Activated CD4-positive, alpha-beta T cell treated with anti-CD3 and anti-CD28 coated beads for 36 hours (primary cell): ENCODE results near the gene MAP2K4. TPM values are rescaled to one million over a fixed set of nuclear protein-coding genes. Genes with fewer than 3 reads are reported as not detected.

Experiments
- ATAC-seq: fragments of 200-7000 bp; cut with Tn5 transposase; one replicate; pipeline ENCODE4 v1.10.0; 2021; ENCODE audit warnings: mild to moderate bottlenecking, moderate library complexity
- CTCF ChIA-PET: fragments of 350-600 bp; sonication (Branson Sonifier 250); formaldehyde crosslinking; loops from one replicate; lab custom pipeline; 2021; ENCODE audit warnings: antibody characterized with exemption; lab: Charles Lee
- POLR2A ChIA-PET: fragments of 350-600 bp; sonication (Branson Sonifier 250); formaldehyde crosslinking; loops from one replicate; lab custom pipeline; 2021; ENCODE audit warnings: antibody characterized with exemption, inconsistent platforms; lab: Charles Lee
- DNase-seq: peaks from one replicate; pipeline ENCODE4 v3.0.0-alpha.2; 2020
- H3K27ac Mint-ChIP-seq: one replicate; pipeline ENCODE4 v1.8.0; 2021; ENCODE audit warnings: mixed read lengths
- H3K27me3 Mint-ChIP-seq: one replicate; pipeline ENCODE4 v1.8.0; 2021; ENCODE audit warnings: mixed read lengths
- H3K36me3 Mint-ChIP-seq: one replicate; pipeline ENCODE4 v1.8.0; 2021; ENCODE audit warnings: low read depth, mixed read lengths
- H3K4me1 Mint-ChIP-seq: one replicate; pipeline ENCODE4 v1.8.0; 2021; ENCODE audit warnings: mixed read lengths
- H3K4me3 Mint-ChIP-seq: one replicate; pipeline ENCODE4 v1.8.0; 2021; ENCODE audit warnings: mild to moderate bottlenecking, moderate library complexity, mixed read lengths
- H3K9me3 Mint-ChIP-seq: one replicate; pipeline ENCODE4 v1.8.0; 2021; ENCODE audit warnings: low read depth, mixed read lengths
- intact Hi-C, 2 experiments: fragments of 100-400 bp; cut with DNase I in 1 of 2; cut with micrococcal nuclease in 1 of 2; formaldehyde crosslinking; loops; one replicate each; pipeline versions ENCODE4 v1.14.2 to v1.15.1; 2022 to 2024; cut with DNase I, micrococcal nuclease
- total RNA-seq, 2 experiments: library from RNA; stranded (reverse); gene quantifications; one replicate each; pipeline ENCODE4 v1.2.3, GENCODE V29; 2021

MAP2K4 gene
- total RNA-seq, 2 experiments from 2014 or later, result 30.1 to 36.2 TPM

DNA sequence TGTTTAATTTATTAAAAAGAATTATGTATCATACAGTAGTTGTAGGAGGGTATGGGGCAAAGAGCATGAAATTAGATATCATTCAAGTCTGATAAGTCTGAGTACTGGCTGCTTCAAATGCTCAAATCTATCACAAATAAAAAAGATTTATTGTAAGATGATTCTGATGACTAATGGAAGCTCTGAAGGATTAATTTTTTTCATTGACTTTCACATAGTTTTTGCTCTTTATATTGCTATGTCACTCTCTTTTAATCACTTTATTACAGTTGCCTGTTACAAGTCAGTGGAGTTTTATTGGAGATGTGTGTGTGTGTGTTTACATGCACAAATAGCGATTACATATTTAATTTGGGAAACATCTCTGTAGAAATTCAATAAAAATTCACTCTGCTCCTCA is 15.0 kb downstream of the MAP2K4 start:
- POLR2A ChIA-PET, result no interaction called here
- CTCF ChIA-PET, result no interaction called here
- Mint-ChIP-seq H3K4me3 (no peak overlapping the region), H3K9me3 (no peaks in the 10 kb centered on the region), H3K36me3 (peaks cover 8% of the 10 kb centered on the region), H3K27ac (no peak overlapping the region), H3K27me3 (no peaks in the 10 kb centered on the region), H3K4me1 (peaks cover 43% of the 10 kb centered on the region)
- DNase-seq (no peak), ATAC-seq (no peak)
- intact Hi-C loops, result no loop called here

GRCh38 chr17:12037970-12038369 is 17.3 kb downstream of the MAP2K4 start:
- Mint-ChIP-seq H3K36me3 (peaks cover 8% of the 10 kb centered on the region), H3K9me3 (no peaks in the 10 kb centered on the region), H3K27ac (no peak overlapping the region), H3K4me3 (no peak overlapping the region), H3K27me3 (no peaks in the 10 kb centered on the region), H3K4me1 (peaks cover 43% of the 10 kb centered on the region)
- intact Hi-C loops, result no loop called here
- DNase-seq (no peak), ATAC-seq (no peak)
- ChIA-PET CTCF (interaction anchor here (0.7 to 2.0 kb wide), 4 partner anchors 8 to 46 kb away, joined by 3 to 7 read pairs (median 3); partner anchors contain the start of gene ZNF18), POLR2A (no interaction called here)

DNA sequence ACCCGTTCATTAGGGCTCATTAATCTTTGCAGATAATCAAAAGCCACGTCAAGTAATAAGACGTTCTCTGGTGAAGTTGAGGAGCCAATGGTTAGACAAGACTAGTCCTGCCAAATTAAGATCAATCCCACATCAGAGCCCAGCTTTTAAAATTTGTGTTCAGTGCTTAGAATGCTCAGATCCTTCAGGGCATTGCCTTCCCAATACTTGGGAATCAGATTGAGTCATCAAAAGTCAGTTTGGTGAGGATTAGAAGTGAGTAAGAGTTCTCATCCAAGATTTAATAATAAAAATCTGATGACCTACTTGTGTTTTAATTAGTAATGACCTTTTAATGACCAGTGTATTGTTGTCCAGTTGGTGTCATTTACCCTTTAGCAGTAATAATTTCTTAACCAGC is 19.8 kb downstream of the MAP2K4 start:
- ATAC-seq (no peak), DNase-seq (no peak)
- ChIA-PET POLR2A (no interaction called here), CTCF (interaction anchor here (0.6 kb wide), 1 partner anchor 43 kb away, joined by 4 read pairs; the partner anchor contains the start of gene ZNF18)
- intact Hi-C loops, result no loop called here
- H3K27ac Mint-ChIP-seq, result no peak overlapping the region
- H3K9me3 Mint-ChIP-seq, result no peaks in the 10 kb centered on the region
- peaks cover 2% of the 10 kb centered on the region for H3K36me3 Mint-ChIP-seq
- no peak overlapping the region for H3K4me3 Mint-ChIP-seq
- no peaks in the 10 kb centered on the region for H3K27me3 Mint-ChIP-seq
- peaks cover 50% of the 10 kb centered on the region for H3K4me1 Mint-ChIP-seq

DNA sequence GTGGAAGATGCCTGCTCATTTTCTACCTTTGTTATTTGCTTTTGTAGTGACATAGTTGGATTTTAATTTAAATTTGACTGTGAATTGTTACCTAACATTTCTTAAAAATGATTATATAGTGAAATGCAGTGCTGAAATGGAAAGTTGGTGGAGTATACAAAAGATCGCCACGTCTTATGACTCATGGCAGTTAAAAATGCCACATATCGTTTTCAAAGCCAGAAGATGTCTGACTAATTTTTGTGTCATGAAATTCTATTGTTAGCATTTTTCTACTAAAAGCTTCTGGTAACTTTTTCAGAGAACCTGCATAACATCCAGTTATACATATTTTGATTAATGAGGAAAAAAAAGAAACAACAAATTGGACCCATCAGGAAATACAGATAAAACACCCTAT is 20.6 kb downstream of the MAP2K4 start:
- DNase-seq (peak; percentile 11), ATAC-seq (peak; percentile 70)
- POLR2A ChIA-PET, result no interaction called here
- no peak overlapping the region for H3K4me3 Mint-ChIP-seq
- no peaks in the 10 kb centered on the region for H3K27me3 Mint-ChIP-seq
- peak overlapping the region; percentile 43 for H3K27ac Mint-ChIP-seq
- peaks cover 2% of the 10 kb centered on the region for H3K36me3 Mint-ChIP-seq
- H3K4me1 Mint-ChIP-seq, result peaks cover 54% of the 10 kb centered on the region
- intact Hi-C loops, result no loop called here
- CTCF ChIA-PET, result interaction anchor here (1.0 kb wide), 2 partner anchors 11 kb away, joined by 4 read pairs; no protein-coding TSS in a partner anchor
- no peaks in the 10 kb centered on the region for H3K9me3 Mint-ChIP-seq

GRCh38 chr17:12043702-12044101 is 23.0 kb downstream of the MAP2K4 start:
- DNase-seq, result no peak
- peaks cover 57% of the 10 kb centered on the region for H3K4me1 Mint-ChIP-seq

GRCh38 chr17:12046786-12047185 is 26.1 kb downstream of the MAP2K4 start:
- intact Hi-C loops, result no loop called here
- DNase-seq (no peak), ATAC-seq (no peak)
- Mint-ChIP-seq H3K4me3 (no peak overlapping the region), H3K36me3 (no peaks in the 10 kb centered on the region), H3K27ac (no peak overlapping the region), H3K9me3 (no peaks in the 10 kb centered on the region), H3K27me3 (no peaks in the 10 kb centered on the region), H3K4me1 (peaks cover 64% of the 10 kb centered on the region)
- ChIA-PET POLR2A (interaction anchor here (1.5 kb wide), 1 partner anchor 50 kb away, joined by 3 read pairs; the partner anchor contains the start of gene ZNF18), CTCF (no interaction called here)

More at GRCh38 chr17:12043702-12044101, 23.0 kb downstream of the MAP2K4 start:
- POLR2A ChIA-PET, result no interaction called here
- Mint-ChIP-seq H3K36me3 (no peaks in the 10 kb centered on the region), H3K27me3 (no peaks in the 10 kb centered on the region), H3K9me3 (no peaks in the 10 kb centered on the region), H3K27ac (no peak overlapping the region), H3K4me3 (no peak overlapping the region)
- intact Hi-C loops, result no loop called here
- CTCF ChIA-PET, result no interaction called here
- ATAC-seq, result no peak

DNA sequence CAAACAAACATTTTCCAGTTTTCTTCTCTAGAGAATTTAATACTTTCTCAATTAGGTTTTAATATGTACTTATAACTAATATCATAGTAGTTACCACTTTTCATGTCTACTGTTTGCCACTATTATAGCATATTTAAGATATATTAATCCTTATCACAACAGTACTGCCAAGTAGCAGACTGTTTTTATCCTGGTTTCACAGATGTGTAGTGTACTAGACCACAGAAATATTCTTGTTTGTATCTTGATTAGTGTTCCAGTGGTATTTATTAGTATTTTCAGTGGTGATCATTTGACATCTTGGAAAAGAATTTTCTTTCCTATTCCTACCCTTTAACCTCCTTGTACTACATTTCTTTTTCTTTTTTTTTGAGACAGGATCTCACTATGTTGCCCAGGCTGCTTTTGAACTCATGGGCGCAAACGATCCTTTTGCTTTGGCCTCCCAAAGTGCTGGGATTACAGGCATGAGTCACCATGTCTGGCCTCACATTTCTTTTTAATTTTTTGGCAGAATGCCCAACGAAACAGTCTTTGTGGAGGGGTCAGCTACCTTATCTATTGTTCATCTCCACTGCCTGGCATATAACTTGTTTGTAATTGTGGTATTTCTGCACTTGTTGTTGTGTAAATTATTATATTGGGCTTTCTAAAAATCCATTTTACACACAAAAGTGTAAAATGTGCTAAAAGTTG is 27.2 kb downstream of the MAP2K4 start:
- Mint-ChIP-seq H3K4me3 (no peak overlapping the region), H3K27ac (no peak overlapping the region), H3K36me3 (no peaks in the 10 kb centered on the region), H3K4me1 (peaks cover 70% of the 10 kb centered on the region), H3K9me3 (no peaks in the 10 kb centered on the region), H3K27me3 (no peaks in the 10 kb centered on the region)
- ChIA-PET CTCF (interaction anchor here (1.8 kb wide), 1 partner anchor 10 kb away, joined by 7 read pairs; no protein-coding TSS in a partner anchor), POLR2A (no interaction called here)
- intact Hi-C loops, result no loop called here
- ATAC-seq (no peak), DNase-seq (no peak)

DNA sequence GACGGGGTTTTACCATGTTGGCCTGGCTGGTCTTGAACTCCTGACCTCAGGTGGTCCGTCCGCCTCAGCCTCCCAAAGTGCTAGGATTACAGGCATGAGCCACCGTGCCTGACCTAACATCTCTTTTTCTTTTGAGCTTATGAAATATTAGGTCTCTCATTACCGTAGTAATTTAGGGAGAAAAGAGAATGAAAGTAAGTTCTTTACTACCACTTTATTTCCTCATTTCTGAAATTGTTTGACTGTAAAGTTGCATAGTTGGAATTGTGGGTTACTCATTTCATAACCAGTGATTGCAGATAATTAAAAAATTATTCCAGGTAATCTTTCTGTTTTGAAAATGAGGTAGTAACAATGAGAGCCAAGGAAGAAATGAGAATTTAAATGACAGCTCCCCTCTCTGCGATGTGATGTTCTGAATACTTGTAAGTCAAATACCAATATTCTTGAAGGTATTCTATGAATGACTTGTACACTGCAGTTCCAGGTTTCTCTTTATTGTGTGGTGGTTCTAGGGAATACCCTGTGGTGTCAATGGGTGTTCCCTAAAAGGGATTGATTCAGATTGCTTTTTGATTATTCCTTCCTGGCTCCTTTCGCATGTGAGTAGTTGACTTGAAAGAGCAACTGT is 28.3 kb downstream of the MAP2K4 start:
- POLR2A ChIA-PET, result no interaction called here
- no peak for ATAC-seq

GRCh38 chr17:12050646-12051225 is 30.1 kb downstream of the MAP2K4 start:
- DNase-seq (no peak), ATAC-seq (no peak)
- H3K36me3 Mint-ChIP-seq, result no peaks in the 10 kb centered on the region
- no peaks in the 10 kb centered on the region for H3K9me3 Mint-ChIP-seq
- intact Hi-C loops, result no loop called here
- H3K27me3 Mint-ChIP-seq, result no peaks in the 10 kb centered on the region
- H3K4me3 Mint-ChIP-seq, result no peak overlapping the region
- CTCF ChIA-PET, result no interaction called here
- H3K4me1 Mint-ChIP-seq, result peaks cover 73% of the 10 kb centered on the region
- POLR2A ChIA-PET, result no interaction called here
- no peak overlapping the region for H3K27ac Mint-ChIP-seq

More for the DNA sequence above, 28.3 kb downstream of the MAP2K4 start:
- CTCF ChIA-PET, result interaction anchor here (1.8 kb wide), 1 partner anchor 11 kb away, joined by 7 read pairs; no protein-coding TSS in a partner anchor
- intact Hi-C loops, result no loop called here
- Mint-ChIP-seq H3K4me3 (no peak overlapping the region), H3K36me3 (no peaks in the 10 kb centered on the region), H3K27ac (no peak overlapping the region), H3K4me1 (peaks cover 74% of the 10 kb centered on the region), H3K9me3 (no peaks in the 10 kb centered on the region), H3K27me3 (no peaks in the 10 kb centered on the region)
- DNase-seq, result no peak

GRCh38 chr17:12053552-12053951 is 32.9 kb downstream of the MAP2K4 start:
- H3K4me3 Mint-ChIP-seq, result peak overlapping the region; percentile 26
- CTCF ChIA-PET, result no interaction called here

DNA sequence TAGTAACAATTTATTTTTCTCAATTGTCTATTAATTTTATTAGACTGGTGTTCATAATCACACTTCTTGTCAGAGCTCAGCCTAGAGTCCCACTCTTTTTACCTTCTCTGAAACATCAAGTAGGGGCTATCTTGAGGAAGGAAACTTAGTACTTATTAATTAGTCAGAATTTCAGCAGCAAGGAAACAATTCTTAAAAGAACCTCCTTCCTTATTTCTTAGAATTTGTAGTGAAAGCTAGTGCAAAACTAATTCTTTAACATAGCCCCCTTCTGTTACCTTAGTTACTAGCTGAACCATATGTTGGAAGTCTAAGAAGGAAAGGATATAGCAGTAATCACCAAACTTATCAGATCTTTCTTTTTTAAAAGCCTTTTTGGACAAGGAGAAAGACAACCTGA is 35.2 kb downstream of the MAP2K4 start:
- ATAC-seq (no peak), DNase-seq (no peak)
- POLR2A ChIA-PET, result no interaction called here

More at GRCh38 chr17:12053552-12053951, 32.9 kb downstream of the MAP2K4 start:
- Mint-ChIP-seq H3K36me3 (peaks cover 1% of the 10 kb centered on the region), H3K4me1 (peaks cover 73% of the 10 kb centered on the region), H3K27ac (peak overlapping the region; percentile 27), H3K27me3 (no peaks in the 10 kb centered on the region), H3K9me3 (no peaks in the 10 kb centered on the region)
- no peak for DNase-seq
- intact Hi-C loops, result no loop called here
- POLR2A ChIA-PET, result no interaction called here
- peak; percentile 26 for ATAC-seq

More for the DNA sequence above, 35.2 kb downstream of the MAP2K4 start:
- Mint-ChIP-seq H3K27me3 (no peaks in the 10 kb centered on the region), H3K27ac (no peak overlapping the region), H3K4me1 (peaks cover 54% of the 10 kb centered on the region), H3K4me3 (no peak overlapping the region), H3K36me3 (peaks cover 10% of the 10 kb centered on the region), H3K9me3 (no peaks in the 10 kb centered on the region)
- CTCF ChIA-PET, result interaction anchor here (1.0 kb wide), 1 partner anchor 59 kb away, joined by 4 read pairs; the partner anchor contains the start of gene ZNF18
- intact Hi-C loops, result no loop called here
